Thyroid gland (tissue), 4 donors: Measurements from ENCODE around the gene BTBD2. TPM values are rescaled to one million over a fixed set of nuclear protein-coding genes. Genes with fewer than 3 reads are reported as not detected.

Source experiments
- DNase-seq, 2 donors: peaks; one replicate each; pipeline ENCODE4 v3.0.0-alpha.2; 2019
- H3K27ac ChIP-seq, 3 donors: fragments of 200-600 bp; sonication (generic); 1 replicate in 2 of 3; 2 replicates in 1 of 3; pipeline ENCODE4 v1.5.1; 2016 to 2019; ENCODE audit warnings: mild to moderate bottlenecking in 1 of 3, moderate library complexity in 1 of 3
- H3K27me3 ChIP-seq: fragments of 200-600 bp; sonication (generic); one replicate; pipeline ENCODE4 v1.5.1; 2019
- H3K36me3 ChIP-seq, 2 donors: fragments of 200-600 bp; sonication (generic); one replicate each; pipeline ENCODE4 v1.5.1; 2016 to 2019
- H3K4me1 ChIP-seq, 2 donors: fragments of 200-600 bp; sonication (generic); one replicate each; pipeline ENCODE4 v1.5.1; 2017 to 2019
- H3K4me3 ChIP-seq, 3 donors: fragments of 200-600 bp; sonication (generic); replicated peaks in 1 of 3; 1 replicate in 2 of 3; 2 replicates in 1 of 3; pipeline ENCODE4 v1.5.1; 2016; ENCODE audit warnings: mild to moderate bottlenecking in 1 of 3
- H3K9me3 ChIP-seq: fragments of 200-600 bp; sonication (generic); one replicate; pipeline ENCODE4 v1.5.1; 2017
- CTCF ChIP-seq, 6 experiments: fragments of 200-600 bp in 3 of 6; fragments of 450-650 bp in 3 of 6; sonication (generic) in 3 of 6; IDR thresholded peaks; one replicate each; pipeline ENCODE4 v1.5.1; 2016 to 2019; ENCODE audit warnings: antibody characterized with exemption in 6 of 6, mild to moderate bottlenecking in 2 of 6, inconsistent platforms in 1 of 6, moderate library complexity in 1 of 6
- POLR2A ChIP-seq, 2 donors: fragments of 450-650 bp; IDR thresholded peaks; one replicate each; pipeline ENCODE4 v1.6.1; 2017; ENCODE audit warnings: antibody characterized with exemption in 2 of 2, mild to moderate bottlenecking in 2 of 2, moderate library complexity in 1 of 2
- WGBS, 2 donors: methylation state at CpG; one replicate each; pipeline ENCODE4 v1.1.5; 2017; 5-methylcytosine and 5-hydroxymethylcytosine counted together
- intact Hi-C: fragments of 100-400 bp; cut with DNase I; formaldehyde crosslinking; loops from one replicate; pipeline ENCODE4 v1.15.1; 2023
- total RNA-seq, 4 donors: library from RNA; depleted of rRNA; stranded (reverse); fragments of >200 nt; gene quantifications; one replicate each; pipeline ENCODE4 v1.2.3, GENCODE V29; 2016

The BTBD2 gene
- total RNA-seq, 4 donors from 2014 or later, result 74.8 to 89.9 (median 76.2) TPM

GRCh38 chr19:2041683-2042484, 26.4 kb upstream of the BTBD2 start:
- intact Hi-C loops, result no loop called here
- H3K4me1 ChIP-seq, result peaks cover 51 to 77% of the 10 kb centered on the region in 2 donors
- 61 to 62% methylated on average over 5 to 16 of the region's 77 CpGs for WGBS, 2 donors

DNA sequence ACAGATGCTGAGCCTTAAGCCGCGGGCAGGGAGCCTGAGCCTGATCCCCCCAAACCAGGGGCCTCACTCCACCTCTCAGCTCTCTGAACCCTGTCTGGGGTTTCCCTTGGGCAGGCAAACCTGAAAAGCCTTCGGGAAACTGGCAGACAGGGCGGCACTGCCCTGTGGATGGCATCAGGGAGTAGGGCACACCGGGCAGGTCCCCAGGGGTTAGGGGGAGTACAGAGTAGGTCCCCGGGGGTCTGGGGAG, 25.8 kb upstream of the BTBD2 start:
- Histone ChIP-seq H3K27me3 (no peaks in the 10 kb centered on the region), H3K36me3 (peaks cover 60 to 67% of the 10 kb centered on the region in 2 donors), H3K4me1 (peaks cover 51 to 72% of the 10 kb centered on the region in 2 donors), H3K9me3 (no peaks in the 10 kb centered on the region), H3K4me3 (no peak overlapping the region), H3K27ac (peak overlapping the region; percentile 77 to 97 (median 85))
- TF ChIP-seq CTCF (IDR thresholded peaks at IDR 0.05) (no peak), POLR2A (IDR thresholded peaks at IDR 0.05) (no peak)
- WGBS, 2 donors, result 60% methylated on average over 1 of the region's 6 CpGs; no CpG with 5 or more reads in 1 of the 2 donors
- intact Hi-C loops, result no loop called here
- no peak for DNase-seq

More at GRCh38 chr19:2041683-2042484, 26.4 kb upstream of the BTBD2 start:
- H3K36me3 ChIP-seq, result peaks cover 66 to 70% of the 10 kb centered on the region in 2 donors
- no peaks in the 10 kb centered on the region for H3K9me3 ChIP-seq
- peak overlapping the region; percentile 77 to 100 (median 85) for H3K27ac ChIP-seq
- no peaks in the 10 kb centered on the region for H3K27me3 ChIP-seq
- TF ChIP-seq CTCF (IDR thresholded peaks at IDR 0.05), result no peak
- no peak for TF ChIP-seq POLR2A (IDR thresholded peaks at IDR 0.05)
- DNase-seq, result peak; percentile 96
- peak overlapping the region in 1 of 3 donors; percentile 19 for H3K4me3 ChIP-seq

DNA sequence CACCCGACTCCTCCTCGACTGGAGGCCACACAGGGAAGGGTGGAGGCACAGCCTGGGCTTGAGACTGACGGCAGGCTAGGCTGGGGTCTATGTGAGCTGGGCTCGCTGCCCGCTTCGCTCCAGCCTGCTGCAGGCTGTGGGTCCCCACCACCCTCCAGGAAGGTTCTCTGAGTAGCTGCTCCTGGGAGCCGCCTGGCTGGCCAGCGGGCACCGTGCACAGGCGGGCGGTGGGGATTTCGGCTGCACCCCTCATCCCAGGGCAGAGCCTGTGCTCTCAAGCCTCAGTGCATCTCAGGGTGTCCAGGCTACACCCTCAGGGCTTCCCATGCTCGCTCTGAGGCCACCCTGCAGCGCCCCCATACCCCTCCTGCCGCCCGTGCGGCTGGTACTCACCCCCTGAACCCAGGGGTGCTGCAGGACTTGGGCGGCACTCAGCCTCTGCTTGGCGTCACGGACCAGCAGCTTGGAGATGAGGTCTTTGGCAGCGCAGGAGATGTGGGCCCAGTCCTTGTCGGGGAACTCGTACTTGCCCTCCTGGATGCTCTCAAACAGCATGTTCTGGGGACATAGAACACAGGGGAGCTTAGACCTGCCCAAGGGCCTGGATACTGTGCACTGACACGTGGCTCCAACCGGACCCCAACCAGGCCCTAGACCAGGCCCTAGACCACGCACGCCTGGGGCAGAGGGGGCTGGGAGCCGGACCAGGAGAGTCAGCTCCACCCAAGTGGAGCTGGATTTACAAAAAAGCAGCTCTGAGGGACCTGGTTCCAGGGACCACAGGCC, 25.3 kb upstream of the BTBD2 start:
- Histone ChIP-seq H3K9me3 (no peaks in the 10 kb centered on the region), H3K4me1 (peaks cover 49 to 67% of the 10 kb centered on the region in 2 donors), H3K27me3 (no peaks in the 10 kb centered on the region), H3K4me3 (no peak overlapping the region), H3K36me3 (peaks cover 55 to 62% of the 10 kb centered on the region in 2 donors), H3K27ac (peak overlapping the region; percentile 77 to 97 (median 85))
- WGBS, 2 donors, result 38 to 81% methylated on average over 5 to 14 of the region's 28 CpGs
- intact Hi-C loops, result no loop called here
- DNase-seq, result peak; percentile 64 to 68
- TF ChIP-seq POLR2A (IDR thresholded peaks at IDR 0.05), result no peak

DNA sequence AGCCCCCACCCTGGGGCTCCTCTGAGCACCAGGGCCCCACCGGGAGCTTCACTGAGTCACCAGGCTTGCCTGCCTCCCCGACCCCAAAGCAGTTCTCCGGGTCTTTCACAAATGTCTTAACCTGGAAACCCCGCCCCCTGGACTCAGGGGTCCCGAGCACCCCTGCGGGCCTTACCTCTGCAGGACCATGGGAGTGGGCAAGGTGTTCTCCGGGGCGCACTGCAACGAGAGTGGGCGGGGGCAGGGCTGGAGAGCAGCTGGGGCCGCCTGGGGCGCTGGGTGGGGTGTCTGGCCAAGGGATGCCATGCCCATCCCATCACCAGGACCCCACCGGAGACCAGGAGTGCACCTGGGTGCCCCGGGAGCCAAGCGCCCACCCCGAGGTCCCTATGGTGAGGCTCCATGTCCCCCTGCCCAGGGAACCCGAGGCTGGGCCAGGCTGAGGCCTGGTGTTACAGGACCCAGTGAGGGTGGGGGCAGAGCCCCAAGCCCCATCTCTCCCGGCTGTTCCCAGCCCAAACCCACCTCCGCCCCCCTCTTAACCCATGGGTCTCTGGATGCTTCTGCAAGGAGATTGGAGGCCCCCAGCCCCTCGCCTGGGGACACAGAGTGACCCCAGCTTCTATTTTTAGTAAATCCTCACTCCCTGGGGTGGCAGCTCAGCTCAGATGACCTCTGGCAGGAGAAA, 24.6 kb upstream of the BTBD2 start:
- Histone ChIP-seq H3K4me3 (no peak overlapping the region), H3K27ac (peak overlapping the region in 2 of 3 donors; percentile 85 to 97), H3K27me3 (no peaks in the 10 kb centered on the region), H3K4me1 (peaks cover 43 to 60% of the 10 kb centered on the region in 2 donors), H3K36me3 (peaks cover 50 to 54% of the 10 kb centered on the region in 2 donors), H3K9me3 (no peaks in the 10 kb centered on the region)
- intact Hi-C loops, result no loop called here
- 93 to 96% methylated on average over 3 to 9 of the region's 20 CpGs for WGBS, 2 donors
- no peak for TF ChIP-seq CTCF (IDR thresholded peaks at IDR 0.05)
- TF ChIP-seq POLR2A (IDR thresholded peaks at IDR 0.05), result no peak
- DNase-seq, result peak in 1 of 2 donors; percentile 6
